Measurements from ENCODE around the gene ITM2C. TPM values are rescaled to one million over a fixed set of nuclear protein-coding genes. Genes with fewer than 3 reads are reported as not detected.
A peak's percentile ranks its signal among the peaks of the same experiment; 100 is the strongest.

The ITM2C gene
- total RNA-seq, 1 donor from 2014 or later, result 195 TPM

DNA sequence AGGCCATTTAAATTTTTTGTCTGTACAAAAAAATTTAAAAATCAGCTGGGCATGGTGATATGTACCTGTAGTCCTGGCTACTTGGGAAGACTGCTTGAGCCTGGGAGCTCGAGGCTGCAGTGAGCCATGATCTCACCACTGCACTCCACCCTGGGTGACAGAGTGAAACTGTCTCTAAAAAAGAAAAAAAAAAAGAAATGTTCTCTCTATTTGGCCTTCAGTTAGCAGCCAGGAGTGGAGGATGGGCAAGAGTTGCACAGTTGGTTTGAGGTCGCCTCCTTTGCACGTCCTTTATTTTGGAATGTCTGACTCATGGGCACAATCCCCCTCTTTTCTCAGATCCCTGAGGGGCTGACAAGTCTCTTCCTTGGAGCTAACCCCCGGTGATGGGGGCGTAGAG is 26.3 kb downstream of the ITM2C start:
- no peak for DNase-seq (ENCODE audit: low spot score)

- no peak for DNase-seq (ENCODE audit: low spot score)
Observed at GRCh38 chr2:230891509-230891908, 26.8 kb downstream of the ITM2C start.

DNA sequence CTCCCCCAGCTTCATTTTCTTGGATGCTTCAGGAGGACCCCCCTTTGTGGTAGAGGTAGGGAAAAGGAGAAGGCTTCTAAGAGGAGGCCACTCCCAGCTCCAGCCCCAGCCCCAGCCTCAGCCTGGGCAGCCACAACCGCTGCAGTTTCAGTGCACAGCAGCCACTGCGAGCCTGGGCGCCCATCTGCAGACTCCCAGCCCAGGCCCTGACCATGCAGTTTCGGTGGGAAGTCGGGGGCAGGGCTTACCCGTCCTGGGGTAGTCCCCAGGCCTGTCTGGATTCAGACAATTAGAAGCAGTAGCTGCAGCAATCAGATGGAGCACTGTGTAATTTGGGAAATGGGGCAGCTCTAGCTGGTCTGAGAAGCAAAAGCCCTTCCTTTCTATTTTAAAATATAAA is 28.6 kb downstream of the ITM2C start:
- DNase-seq (ENCODE audit: low spot score), result no peak

GRCh38 chr2:230893841-230894781 is 29.4 kb downstream of the ITM2C start:
- DNase-seq (ENCODE audit: low spot score), result no peak

- DNase-seq (ENCODE audit: low spot score), result peak; percentile 57
Observed at GRCh38 chr2:230895536-230896345, 31.0 kb downstream of the ITM2C start.

DNA sequence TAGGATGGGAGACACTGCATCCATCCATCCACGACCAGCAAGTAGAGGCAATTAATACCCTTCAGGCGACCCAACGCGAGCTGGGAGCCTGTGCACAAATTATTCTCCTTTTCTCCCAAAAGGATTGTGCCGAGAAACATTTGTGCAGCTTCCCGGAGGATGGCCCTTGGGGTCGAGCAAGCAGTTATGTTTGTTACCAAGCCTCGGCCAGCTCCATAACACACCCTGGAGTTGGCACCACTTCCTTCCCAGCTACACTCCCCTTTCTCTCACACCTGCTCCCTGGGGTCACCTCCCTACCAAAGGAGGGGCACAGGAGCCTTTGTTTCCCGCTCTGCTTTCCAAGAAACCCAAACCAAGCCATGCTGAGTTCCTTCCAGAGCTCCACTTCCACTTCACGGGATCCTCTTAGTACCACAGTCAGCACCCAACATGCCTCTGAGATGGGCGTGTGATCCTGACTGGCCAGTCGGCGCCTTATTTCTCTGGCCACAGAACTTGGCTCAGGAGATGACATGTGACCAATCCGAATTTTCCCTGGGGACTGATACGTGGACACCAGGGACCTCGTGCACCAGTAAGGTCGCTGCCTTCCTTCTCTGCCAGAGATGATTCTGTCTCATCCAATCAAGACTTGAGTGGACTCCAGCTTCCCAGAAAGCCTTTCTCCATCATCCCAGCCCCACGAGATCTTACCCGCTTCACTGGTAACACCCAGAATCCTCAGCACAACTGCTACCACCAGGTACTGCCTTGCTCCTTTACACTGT is 31.8 kb downstream of the ITM2C start:
- DNase-seq (ENCODE audit: low spot score), result no peak

- DNase-seq (ENCODE audit: low spot score), result no peak
Observed at GRCh38 chr2:230898016-230898712, 33.4 kb downstream of the ITM2C start.

DNA sequence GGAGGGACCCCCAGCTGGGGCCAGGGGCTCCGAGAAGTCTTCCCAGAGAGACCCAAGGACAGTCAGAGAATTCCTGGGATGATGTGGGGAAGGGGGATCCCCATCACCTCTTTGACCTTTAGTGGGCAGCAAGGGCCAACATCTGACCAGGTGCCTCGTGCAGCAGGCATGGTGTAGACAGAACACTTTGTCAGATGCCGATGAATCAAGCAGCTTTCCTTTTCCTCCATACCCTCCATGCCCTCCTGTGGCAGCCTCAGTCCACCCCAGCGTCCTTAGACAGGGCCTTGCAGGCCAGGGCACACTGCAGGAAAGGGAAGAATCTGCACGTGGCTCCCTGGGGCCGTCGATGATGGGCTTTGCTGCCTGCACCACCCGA is 34.0 kb downstream of the ITM2C start:
- no peak for DNase-seq (ENCODE audit: low spot score)

GRCh38 chr2:230899287-230899686 is 34.5 kb downstream of the ITM2C start:
- DNase-seq (ENCODE audit: low spot score), result no peak

DNA sequence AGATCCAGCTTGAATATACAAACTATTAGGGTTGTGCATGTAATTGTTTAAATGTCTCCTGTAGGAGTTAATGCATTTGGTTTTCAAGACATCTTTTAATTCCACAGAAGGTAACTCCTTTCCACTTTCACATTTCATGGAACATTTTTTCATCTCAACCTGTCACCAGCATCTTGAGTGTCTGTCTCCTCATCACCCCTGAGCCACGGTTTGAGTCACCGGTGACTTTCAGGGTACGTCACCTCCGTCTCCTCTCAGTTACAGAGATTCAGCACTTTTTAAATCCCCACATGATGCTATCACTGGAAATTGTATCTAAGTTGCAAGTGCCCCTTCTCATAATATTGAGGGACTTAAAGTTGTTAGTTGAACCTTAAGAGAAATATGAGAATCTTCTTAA is 35.0 kb downstream of the ITM2C start:
- no peak for DNase-seq (ENCODE audit: low spot score)

DNA sequence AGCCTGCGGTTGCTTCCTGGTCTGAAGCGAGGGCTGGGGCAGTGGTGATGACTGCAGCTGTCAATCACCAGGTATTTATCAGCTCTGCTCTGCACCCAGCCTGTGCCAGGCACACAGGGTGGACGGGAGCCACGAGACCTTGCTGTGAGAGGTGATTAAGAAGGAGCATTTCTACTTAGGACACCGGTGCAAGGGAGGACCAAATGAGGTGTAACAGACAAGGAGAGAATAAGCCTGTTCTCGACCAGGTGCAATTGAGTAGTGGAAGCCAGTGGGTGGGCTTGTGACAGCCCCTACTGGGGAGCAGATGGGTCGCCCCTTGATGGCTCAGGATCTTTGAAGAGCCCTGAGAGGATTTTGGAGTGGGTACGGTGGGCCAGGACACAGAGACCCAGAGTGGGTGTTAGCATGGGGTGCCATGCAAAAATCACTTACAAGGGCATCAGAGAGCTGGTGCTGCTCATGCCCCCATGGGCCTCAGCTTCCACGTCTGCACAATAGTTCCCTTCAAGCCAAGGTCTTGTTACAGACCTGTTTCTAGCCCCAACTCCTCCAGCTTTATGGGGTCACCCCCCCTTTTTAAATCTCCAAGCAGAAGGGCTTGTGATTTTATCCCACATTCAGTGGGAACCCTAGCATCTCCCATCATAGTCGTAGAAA is 35.7 kb downstream of the ITM2C start:
- no peak for DNase-seq (ENCODE audit: low spot score)

GRCh38 chr2:230901006-230901405 is 36.3 kb downstream of the ITM2C start:
- DNase-seq (ENCODE audit: low spot score), result no peak

GRCh38 chr2:230902180-230902899 is 37.6 kb downstream of the ITM2C start:
- DNase-seq (ENCODE audit: low spot score), result no peak

GRCh38 chr2:230903231-230904150 is 38.7 kb downstream of the ITM2C start:
- DNase-seq (ENCODE audit: low spot score), result no peak

DNA sequence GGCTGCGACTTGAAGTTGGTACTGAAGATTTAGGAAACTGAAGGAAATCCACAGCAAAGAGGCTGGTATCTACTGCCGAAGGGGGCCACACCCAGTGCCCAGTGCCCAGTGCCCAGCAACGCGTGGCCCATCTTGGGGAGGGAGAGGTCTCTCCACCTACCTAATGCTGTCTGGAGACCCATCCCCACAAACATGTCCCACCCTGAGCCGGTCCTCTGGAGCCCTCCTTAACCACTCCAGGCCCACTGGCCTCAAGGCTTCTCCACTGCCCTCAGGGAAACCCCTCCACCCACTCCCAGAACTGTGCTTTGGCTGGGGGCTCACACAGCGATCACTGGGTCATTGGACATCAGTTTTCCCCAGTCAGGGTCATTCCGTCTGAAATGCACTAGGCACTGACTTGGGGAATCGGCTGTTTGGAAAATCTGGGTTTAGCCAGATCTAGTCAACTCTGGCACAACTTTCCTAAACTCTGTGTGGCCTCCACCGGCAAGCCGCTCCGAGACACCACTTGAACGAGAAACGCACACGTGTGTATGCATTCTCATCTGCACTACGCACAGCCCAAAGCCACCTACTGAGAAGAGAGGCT is 40.2 kb downstream of the ITM2C start:
- no peak for DNase-seq (ENCODE audit: low spot score)

DNA sequence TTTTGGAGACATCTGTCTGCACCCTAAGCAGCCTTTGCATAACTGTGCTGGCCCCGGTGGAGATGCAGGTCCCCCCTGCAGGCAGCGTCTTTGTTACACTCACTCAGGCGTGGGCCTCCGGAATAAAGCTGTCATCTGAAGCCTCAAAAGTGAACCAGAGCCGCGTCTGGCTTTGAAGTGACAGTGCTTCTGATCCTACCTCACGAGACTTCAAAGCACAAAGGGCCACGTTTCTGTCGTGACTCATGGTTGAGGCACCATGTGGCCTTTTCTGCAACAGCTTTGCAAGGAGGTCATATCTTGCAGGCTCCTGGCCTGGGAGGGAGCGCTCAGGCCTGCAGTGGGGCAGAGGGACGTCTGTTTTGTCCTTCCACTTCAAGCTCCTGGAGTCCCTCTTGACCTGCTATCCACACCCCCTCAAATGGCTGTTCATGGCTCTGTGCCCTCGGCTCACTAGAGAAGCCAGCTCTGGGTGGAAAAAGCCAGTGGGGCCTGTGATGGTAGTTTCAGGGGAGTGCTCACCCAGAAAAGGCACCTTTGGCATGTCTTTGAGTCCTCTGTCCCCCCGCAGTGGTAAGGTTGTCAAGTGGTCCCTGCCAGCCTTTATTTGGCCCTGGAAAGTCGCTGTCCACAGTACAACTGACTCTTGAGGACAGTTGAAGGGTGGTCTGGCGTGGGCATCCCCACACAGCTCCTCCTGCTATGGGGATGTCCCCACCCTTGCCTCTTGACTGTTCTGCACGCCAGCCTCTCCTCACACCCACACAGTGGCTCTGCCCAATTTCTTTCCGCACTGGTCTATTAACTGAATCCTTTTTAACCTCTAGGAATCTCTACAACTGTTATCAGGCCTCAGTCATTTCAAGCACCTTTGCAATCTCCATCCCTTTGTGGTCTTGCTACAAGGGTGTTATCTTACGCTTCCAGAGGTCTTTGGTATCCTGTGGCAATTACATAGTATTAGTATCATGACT is 41.0 kb downstream of the ITM2C start:
- DNase-seq (ENCODE audit: low spot score), result no peak

DNA sequence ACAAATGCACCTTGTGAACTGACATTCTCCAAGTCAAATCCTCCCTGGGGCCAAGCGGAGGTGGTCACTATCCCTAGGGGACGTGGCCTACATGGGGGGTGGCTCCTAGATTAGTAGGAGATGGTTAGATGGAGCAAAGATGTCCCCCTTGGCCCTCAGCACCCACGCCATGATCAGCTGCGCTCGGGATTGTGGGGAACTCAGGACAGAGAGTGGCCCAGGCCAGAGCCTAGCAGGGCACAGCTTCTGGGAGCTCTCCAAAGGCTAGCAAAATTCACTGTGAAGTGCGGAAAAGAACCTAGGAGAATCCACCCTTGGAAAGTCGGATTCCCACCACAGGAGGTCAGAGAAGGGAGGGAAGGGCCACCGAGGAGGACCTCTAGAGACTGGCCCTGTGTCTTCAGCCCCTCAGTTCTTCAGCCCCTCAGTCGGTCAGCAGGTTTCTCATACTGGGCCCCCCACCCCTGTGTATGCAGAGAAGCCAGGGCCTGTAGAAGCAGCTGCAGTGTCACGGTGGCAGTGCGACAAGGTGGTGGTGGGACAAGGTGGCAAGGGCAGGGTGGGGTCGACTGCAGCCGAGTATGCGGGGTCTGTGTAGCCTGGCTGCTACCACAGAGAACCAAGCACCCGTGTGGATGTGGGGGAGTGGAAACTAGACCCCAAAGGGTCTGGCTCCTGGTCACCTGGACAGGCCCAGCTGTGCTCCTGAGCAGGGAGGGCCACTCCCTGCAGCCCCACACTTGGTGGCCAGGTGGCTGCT is 41.9 kb downstream of the ITM2C start:
- DNase-seq (ENCODE audit: low spot score), result no peak

All from mucosa of gallbladder (tissue), 1 donor.